WTC11 (cell line): Measurements from ENCODE around the gene TAOK2. TPM values are rescaled to one million over a fixed set of nuclear protein-coding genes. Genes with fewer than 3 reads are reported as not detected.

Experiments
- ATF3 ChIP-seq: sonication (generic); formaldehyde crosslinking; conservative IDR thresholded peaks from 2 replicates; pipeline ENCODE4 v1.8.1; 2022; ENCODE audit warnings: mild to moderate bottlenecking, missing genetic modification reagents
- ATF6 ChIP-seq: sonication (generic); formaldehyde crosslinking; IDR thresholded peaks from 2 replicates; pipeline ENCODE4 v1.8.1; 2023; ENCODE audit warnings: mild to moderate bottlenecking, missing genetic modification reagents
- CDX4 ChIP-seq: fragments of 250-450 bp; sonication (Bioruptor Pico); IDR thresholded peaks from 2 replicates; pipeline ENCODE4 v1.9.0; 2021; ENCODE audit warnings: moderate library complexity, mild to moderate bottlenecking, inconsistent platforms, borderline replicate concordance
- CTCF ChIP-seq: fragments of 200-600 bp; IDR thresholded peaks from 2 replicates; pipeline ENCODE4 v1.8.0; 2022; ENCODE audit warnings: antibody characterized with exemption
- E2F1 ChIP-seq: sonication (generic); formaldehyde crosslinking; IDR thresholded peaks from 2 replicates; pipeline ENCODE4 v1.8.0; 2022; ENCODE audit warnings: mild to moderate bottlenecking, missing genetic modification reagents
- E2F5 ChIP-seq: sonication (generic); formaldehyde crosslinking; IDR thresholded peaks from 2 replicates; pipeline ENCODE4 v1.8.1; 2022; ENCODE audit warnings: mild to moderate bottlenecking, moderate library complexity, missing genetic modification reagents
- ESRRA ChIP-seq: sonication (generic); formaldehyde crosslinking; IDR thresholded peaks from 2 replicates; pipeline ENCODE4 v1.8.1; 2022; ENCODE audit warnings: mild to moderate bottlenecking, missing genetic modification reagents, borderline replicate concordance
- FOXP4 ChIP-seq: sonication (generic); formaldehyde crosslinking; IDR thresholded peaks from 2 replicates; pipeline ENCODE4 v1.8.0; 2022; ENCODE audit warnings: mild to moderate bottlenecking, missing genetic modification reagents
- HMGXB4 ChIP-seq: sonication (generic); formaldehyde crosslinking; IDR thresholded peaks from 2 replicates; pipeline ENCODE4 v1.8.1; 2023; ENCODE audit warnings: mild to moderate bottlenecking, moderate library complexity, missing genetic modification reagents
- NFYB ChIP-seq: sonication (generic); formaldehyde crosslinking; conservative IDR thresholded peaks from 2 replicates; pipeline ENCODE4 v1.8.0; 2022; ENCODE audit warnings: low read depth, missing genetic modification reagents
- NR2C2 ChIP-seq: sonication (generic); formaldehyde crosslinking; IDR thresholded peaks from 2 replicates; pipeline ENCODE4 v1.8.0; 2022; ENCODE audit warnings: mild to moderate bottlenecking, missing genetic modification reagents
- PRDM15 ChIP-seq: sonication (generic); formaldehyde crosslinking; IDR thresholded peaks from 2 replicates; pipeline ENCODE4 v1.8.0; 2022; ENCODE audit warnings: missing genetic modification reagents
- RELA ChIP-seq: sonication (generic); formaldehyde crosslinking; IDR thresholded peaks from 2 replicates; pipeline ENCODE4 v1.8.1; 2022; ENCODE audit warnings: missing genetic modification reagents, mild to moderate bottlenecking, borderline replicate concordance
- SMAD4 ChIP-seq: sonication (generic); formaldehyde crosslinking; IDR thresholded peaks from 2 replicates; pipeline ENCODE4 v1.8.0; 2022; ENCODE audit warnings: mild to moderate bottlenecking, missing genetic modification reagents
- STAT6 ChIP-seq: sonication (generic); formaldehyde crosslinking; conservative IDR thresholded peaks from 2 replicates; pipeline ENCODE4 v1.8.1; 2023; ENCODE audit warnings: mild to moderate bottlenecking, low read depth, missing genetic modification reagents, moderate library complexity
- TCF7 ChIP-seq: sonication (generic); formaldehyde crosslinking; IDR thresholded peaks from 2 replicates; pipeline ENCODE4 v1.8.0; 2022; ENCODE audit warnings: mild to moderate bottlenecking, low read depth, missing genetic modification reagents, moderate library complexity
- ZNF416 ChIP-seq: fragments of 250-450 bp; sonication (Bioruptor Pico); IDR thresholded peaks from 2 replicates; pipeline ENCODE4 v1.9.0; 2021; ENCODE audit warnings: mild to moderate bottlenecking, inconsistent platforms
- ZNF423 ChIP-seq: fragments of 250-450 bp; sonication (Bioruptor Pico); IDR thresholded peaks from 2 replicates; pipeline ENCODE4 v2.1.2; 2022; ENCODE audit warnings: mild to moderate bottlenecking, moderate library complexity
- ZNF671 ChIP-seq: fragments of 250-450 bp; sonication (Bioruptor Pico); IDR thresholded peaks from 2 replicates; pipeline ENCODE4 v1.8.0; 2021; ENCODE audit warnings: mild to moderate bottlenecking
- total RNA-seq: library from RNA; stranded (reverse); gene quantifications from 3 replicates; pipeline ENCODE4 v1.2.3, GENCODE V29; 2021

TAOK2 gene
- total RNA-seq, 1 experiment from 2014 or later = 42.4 TPM

- TF ChIP-seq ESRRA (CRISPR knock-in tag) (no peak; the same call in 1 of the 2 replicates), ZNF416 (CRISPR knock-in tag) (no peak), PRDM15 (CRISPR knock-in tag) (no peak), ZNF671 (CRISPR knock-in tag) (no peak), NR2C2 (CRISPR knock-in tag) (0 out of 2 replicates have a peak, but pooled peaks have one; percentile 47), SMAD4 (CRISPR knock-in tag) (0 out of 2 replicates have a peak, but pooled peaks have one; percentile 28), CTCF (no peak), E2F5 (CRISPR knock-in tag) (no peak), TCF7 (CRISPR knock-in tag) (no peak), ATF3 (CRISPR knock-in tag) (no peak), RELA (CRISPR knock-in tag) (peak; percentile 25; the same call in 1 of the 2 replicates), ZNF423 (CRISPR knock-in tag) (0 out of 2 replicates have a peak, but pooled peaks have one; percentile 25), ATF6 (CRISPR knock-in tag) (no peak), HMGXB4 (CRISPR knock-in tag) (no peak), E2F1 (CRISPR knock-in tag) (peak; percentile 43; the same call in 1 of the 2 replicates), FOXP4 (peak; percentile 76; the same call in 1 of the 2 replicates), CDX4 (CRISPR knock-in tag) (no peak), STAT6 (CRISPR knock-in tag) (no peak), NFYB (CRISPR knock-in tag) (no peak)
These were observed 54.9 kb downstream of the TAOK2 start (continued) for GRCh38 chr16:30028438-30029076.
